Measurements from ENCODE around the gene B4GALNT3.
A peak's percentile ranks its signal among the peaks of the same experiment; 100 is the strongest.

Gene B4GALNT3

DNA sequence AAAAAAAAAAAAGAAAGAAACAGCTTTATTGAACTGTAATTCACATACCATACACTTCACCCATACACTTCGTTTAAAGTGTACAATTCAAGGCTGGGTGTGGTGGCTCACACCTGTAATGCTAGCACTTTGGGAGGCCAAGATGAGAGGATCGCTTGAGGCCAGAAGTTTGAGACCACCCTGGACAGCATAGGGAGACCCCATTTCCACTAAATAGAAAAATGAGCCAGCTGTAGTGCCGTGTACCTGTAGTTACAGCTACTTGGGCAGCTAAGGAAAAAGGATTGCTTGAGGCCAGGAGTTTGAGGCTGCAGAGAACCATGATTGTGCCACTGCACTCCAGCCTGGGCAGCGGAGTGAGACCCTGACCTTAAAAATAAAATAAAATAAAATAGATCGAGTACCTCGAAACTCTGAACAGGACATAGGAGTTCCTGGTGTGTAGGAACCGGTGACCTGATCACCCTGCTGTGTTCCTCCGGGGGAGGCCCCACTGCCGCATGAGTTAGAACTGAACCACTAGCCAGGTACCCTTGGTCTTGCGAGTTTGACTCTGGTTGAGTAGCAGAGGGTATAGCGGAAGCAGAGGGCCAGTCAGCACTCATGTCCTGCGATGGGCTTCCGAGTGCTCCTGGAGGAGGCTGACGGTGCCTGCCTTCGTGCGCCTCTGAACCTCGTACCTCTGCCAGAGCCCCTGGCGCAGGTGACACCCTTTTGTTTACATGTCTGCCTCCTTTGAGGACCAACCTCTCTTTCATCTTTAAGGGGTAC, 80.0 kb downstream of the B4GALNT3 start:
- DNase-seq (ENCODE audit: low read depth): no peak

DNA sequence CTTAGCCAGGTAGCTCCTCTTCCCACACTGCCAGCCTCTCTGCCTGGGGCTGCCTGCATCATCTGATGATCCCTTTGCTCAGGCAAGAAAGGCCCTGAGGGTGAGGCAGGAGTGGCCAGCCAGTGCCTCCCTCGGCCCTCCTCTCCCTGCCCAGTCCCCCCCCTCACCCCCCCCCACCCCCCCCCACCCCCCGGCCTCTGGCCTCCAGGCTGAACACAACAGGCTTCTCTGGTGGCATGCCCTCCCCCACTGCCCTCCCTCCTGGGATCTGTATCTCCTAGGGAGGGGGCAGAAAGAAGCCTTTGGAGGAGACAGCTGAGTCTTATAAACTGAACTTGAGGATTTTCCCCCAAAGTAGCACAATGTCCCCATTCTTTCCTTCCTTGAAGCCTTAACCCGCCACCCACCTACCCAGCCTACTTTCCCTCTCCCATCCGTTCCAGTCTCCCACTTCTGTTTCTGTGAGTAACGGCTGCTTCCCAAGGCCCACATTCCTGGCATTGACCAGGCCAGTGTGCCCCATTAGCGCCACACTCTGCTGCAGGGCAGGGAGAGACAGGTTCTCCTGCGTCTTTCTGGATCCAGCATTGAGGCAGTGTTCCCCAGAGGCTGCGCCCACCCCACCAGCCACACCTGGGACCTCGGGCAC, 82.1 kb downstream of the B4GALNT3 start:
- DNase-seq (ENCODE audit: low read depth): no peak

DNA sequence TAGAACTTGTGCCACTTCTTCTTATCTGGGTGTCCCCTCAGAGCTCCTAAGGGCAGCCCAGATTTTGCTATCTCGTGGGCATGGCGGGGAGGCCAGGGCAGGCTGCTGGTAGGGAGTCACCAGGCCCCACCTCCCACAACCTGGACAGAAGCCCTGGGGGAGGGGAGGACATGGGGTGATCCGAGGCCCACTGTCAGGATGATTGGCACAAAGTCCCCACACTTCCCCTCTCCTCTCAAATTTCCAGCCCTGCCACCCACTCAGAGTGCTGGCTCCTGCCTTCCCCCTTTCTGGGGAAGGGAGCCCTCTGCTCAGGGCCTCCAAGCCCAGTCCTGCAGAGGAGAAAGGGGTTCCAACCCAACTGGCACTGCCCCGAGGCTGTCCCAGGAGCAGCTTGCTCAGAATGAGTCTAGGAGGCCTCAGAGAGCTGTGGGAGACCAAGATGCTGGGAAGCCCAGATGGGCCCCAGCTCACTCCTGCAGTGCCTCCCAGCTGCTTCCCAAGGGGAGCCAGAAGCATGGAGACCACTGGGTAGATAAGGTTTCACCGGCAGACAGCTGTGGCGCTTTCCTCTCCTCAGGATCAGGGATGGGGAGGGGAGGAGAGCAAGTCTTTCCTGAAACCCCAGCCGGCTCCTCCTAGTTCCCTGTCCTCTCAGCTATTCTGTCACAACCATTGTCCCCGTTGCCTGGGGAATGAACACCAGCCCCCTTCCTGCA, 82.8 kb downstream of the B4GALNT3 start:
- DNase-seq (ENCODE audit: low read depth): no peak

DNA sequence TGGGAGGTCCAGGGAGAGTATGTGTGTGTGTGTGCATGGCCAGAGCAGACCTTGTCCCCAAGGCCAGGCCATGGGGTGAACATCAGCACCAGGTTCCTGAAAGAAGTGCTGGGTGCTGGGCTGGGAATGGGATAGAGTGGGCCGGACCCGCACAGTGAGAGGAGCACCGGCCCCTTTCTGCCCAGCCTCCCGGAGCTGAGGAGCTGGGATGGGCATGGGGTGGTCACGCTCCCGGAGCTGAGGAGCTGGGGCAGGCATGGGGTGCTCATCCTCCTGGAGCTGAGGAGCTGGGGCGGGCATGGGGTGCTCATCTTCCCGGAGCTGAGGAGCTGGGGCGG, 83.3 kb downstream of the B4GALNT3 start:
- no peak for DNase-seq (ENCODE audit: low read depth)

DNA sequence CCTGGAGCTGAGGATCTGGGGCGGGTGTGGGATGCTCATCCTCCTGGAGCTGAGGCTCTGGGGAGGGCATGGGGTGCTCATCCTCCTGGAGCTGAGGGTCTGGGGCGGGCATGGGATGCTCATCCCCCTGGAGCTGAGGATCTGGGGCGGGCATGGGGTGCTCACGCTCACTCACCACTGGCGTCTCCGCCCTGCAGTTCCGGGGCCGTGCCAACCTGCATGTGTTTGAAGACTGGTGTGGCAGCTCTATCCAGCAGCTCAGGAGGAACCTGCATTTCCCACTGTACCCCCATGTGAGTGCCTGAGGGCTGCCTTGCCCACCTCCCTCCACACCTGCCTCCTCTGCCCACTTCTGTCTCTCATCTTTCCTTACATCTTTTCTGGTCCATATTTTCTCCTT, 84.4 kb downstream of the B4GALNT3 start:
- DNase-seq (ENCODE audit: low read depth): no peak

DNA sequence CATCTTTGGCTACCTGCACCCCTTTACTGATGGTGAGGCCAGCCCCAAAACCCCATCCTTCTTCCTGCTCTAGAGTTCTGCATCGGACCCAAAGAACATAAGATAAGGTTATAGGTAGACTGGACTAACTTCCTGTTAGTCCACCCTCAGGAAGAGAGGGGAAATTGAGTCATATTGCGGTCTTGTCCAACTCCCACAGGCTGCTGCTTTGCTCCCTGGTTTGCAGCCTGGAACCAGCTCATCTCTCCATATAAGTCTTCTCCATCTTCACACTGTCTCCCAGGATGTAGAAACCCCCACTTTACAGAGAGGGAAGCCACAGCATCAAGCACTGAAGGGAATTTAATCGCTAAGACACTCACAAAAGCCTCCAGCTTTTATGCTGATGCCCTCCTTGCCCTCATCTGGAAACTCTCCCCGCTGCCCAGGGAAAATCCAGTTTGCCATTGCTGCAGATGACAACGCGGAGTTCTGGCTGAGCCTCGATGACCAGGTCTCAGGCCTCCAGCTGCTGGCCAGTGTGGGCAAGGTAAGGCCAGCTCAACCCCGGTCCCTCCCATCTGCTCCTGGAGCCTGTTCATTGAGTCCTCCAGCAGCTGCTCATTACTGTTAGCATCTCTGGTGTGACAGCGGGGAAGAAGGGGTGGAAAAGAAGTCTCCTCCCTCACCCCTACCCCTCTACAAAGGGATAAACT, 85.3 kb downstream of the B4GALNT3 start:
- no peak for DNase-seq (ENCODE audit: low read depth)

DNA sequence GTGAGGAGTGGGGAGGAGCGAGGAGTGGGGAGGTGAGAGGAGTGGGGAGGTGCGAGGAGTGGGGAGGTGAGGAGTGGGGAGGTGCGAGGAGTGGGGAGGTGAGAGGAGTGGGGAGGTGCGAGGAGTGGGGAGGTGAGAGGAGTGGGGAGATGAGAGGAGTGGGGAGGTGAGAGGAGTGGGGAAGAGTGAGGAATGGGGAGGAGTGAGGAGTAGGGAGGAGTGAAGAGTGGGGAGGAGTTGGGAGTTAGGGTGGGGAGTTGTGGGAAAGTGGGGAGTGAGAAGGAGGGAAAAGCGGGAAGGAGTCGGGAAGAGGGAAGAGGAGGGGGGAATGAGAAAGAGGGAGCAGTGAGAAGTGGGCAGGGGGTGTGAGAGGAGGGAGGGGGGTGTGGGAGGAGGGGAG, 86.1 kb downstream of the B4GALNT3 start:
- DNase-seq (ENCODE audit: low read depth): no peak

DNA sequence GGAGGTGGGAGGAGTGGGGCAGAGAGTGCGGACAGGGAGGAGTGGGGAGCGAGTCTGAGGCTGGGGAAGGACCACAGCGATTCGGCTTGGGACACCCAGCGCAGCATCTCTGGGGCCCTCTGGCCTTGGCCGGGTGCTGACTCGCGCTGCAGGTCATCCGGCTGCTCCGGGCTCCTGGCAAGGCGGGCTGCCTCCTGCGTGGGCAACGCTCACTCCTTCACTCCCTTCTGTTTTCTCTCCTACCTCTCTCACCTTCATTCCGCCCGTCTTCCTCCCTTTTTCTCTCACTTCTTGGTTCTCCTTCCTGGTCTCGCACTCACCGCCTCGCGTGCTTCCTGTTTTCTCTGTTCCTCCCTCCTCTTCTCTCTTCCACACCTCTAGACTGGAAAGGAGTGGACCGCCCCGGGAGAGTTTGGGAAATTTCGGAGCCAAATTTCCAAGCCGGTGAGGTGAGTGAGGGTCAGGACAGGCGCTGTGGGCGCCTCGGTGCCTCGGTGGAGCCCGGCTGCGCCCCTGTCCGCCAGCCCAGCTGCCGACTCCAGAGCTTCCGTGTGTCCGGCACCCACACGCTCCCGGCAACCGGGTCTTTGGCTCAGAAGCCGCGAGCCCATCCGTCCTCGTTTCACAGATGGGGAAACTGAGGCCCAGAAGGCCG, 86.7 kb downstream of the B4GALNT3 start:
- no peak for DNase-seq (ENCODE audit: low read depth)

DNA sequence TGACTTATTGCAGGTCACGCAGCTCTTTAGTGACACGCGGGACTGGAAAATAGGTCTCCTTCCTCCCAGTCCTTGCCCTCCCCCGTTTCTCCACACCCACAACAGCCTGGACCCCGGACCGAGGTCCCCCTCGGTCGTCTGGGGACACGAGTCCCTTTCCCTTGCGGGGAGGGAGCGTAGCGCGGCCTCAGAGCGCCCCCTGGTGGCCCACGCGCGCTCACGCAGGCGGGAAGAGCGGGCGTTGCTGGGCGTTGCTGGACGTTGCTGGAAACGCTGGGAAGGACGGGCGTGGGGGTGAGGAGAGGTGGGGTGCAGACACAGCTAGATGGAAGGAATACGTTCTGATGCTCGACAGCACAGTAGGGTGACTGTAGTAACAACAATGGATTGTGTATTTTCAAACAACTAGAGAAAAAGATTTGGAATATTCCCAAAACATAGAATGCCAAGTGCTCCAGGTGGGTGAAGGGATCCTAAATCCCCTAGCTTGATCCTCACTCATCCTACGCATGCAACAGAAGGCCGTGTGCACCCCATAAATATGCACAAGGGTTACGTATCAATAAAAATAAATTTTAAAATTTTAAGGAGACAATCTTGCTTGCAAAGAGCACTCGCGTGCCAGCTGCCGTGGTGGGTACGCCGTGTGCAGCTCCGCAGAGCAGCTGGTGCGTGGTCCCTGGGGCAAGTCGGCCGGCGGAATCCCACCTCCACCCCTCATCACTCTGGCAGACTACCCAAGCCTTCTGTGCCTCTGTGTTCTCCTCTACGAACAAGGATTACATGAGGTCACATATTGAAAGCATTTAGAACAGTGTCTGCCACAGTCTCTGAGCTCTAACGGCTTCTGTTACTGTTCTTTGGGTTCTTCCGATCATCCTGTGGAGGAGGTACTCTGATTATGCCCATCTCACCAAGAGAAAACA, 87.4 kb downstream of the B4GALNT3 start:
- peak; percentile 61 for DNase-seq (ENCODE audit: low read depth)

DNA sequence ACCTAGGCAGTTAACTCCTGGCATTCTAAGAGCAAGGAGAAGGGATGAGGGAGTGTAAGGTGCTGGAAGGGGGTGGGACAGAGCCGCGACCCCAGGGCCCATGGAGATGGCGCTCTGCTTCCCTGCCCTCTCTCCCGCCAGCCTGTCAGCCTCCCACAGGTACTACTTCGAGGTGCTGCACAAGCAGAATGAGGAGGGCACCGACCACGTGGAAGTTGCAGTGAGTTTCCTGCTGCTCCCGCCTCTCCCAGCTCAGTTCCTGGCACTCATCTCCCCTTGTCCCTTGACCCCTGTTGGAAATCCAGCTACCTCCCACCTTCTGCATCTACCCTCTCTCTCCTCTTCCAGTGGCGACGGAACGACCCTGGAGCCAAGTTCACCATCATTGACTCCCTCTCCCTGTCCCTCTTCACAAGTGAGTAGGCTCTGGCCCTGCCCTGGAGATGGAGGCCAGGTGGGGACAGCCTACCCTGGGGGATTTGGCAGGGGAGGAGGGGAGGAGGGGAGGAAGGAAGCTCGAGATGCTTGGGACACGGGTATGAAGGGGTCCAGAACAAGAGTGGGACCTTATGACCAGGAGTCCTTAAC, 88.2 kb downstream of the B4GALNT3 start:
- DNase-seq (ENCODE audit: low read depth): no peak

DNA sequence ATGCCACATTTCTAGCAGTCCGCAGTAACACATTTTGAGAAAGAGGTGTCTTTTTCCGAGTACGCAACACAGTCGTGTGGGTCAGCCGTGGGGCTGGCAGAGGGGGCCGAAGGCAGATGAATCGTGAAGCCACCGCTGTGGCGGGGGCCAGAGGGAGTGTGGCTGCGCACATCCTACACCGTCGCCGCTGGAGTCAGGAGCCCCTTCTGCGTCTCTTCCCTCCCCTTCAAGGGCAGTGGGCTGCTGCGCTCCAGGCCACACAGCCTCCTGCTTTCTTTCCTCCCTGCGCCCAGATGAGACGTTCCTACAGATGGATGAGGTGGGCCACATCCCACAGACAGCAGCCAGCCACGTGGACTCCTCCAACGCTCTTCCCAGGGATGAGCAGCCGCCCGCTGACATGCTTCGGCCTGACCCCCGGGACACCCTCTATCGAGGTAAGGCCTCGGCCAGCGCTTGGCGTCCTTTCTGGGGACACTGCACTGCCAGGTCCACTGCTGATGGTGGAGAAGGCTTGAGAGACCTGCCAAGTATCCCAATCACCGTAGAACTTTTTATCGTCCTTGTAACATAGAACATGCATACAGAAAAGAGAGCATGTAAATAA, 89.8 kb downstream of the B4GALNT3 start:
- DNase-seq (ENCODE audit: low read depth): no peak

DNA sequence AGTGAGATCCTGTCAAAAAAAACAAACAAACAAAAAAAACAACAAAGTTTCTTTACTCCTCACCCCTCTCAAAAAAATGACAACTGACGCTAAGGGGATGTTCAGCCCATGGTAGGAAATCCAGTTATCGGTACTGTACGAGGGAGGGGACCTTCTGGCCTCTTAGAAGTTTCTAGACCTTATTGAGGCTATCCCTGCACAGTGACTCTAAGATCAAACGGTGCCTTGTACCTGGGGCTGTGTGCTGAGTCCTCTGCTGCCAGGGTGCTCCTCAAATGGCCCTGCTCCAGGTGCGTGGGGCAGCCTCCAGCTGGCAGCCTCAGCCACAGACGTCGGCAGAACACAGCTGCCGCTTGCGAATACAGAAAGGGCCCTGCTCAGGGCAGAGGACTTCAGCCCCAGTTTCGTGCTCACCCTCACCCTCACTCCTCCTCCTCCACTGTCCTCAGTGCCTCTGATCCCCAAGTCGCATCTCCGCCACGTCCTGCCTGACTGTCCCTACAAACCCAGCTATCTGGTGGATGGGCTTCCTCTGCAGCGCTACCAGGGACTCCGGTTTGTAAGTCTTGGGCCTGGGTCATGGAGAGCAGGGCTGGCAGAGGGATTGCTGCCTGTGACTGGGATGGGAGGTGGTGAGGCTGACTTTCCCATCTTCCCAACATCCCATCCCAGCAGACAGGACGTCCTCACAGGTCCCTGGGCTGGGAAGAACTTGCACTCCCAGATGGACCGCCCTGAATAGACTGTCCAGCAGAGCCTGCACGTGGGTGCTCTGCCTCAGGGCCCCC, 90.9 kb downstream of the B4GALNT3 start:
- DNase-seq (ENCODE audit: low read depth): no peak

DNA sequence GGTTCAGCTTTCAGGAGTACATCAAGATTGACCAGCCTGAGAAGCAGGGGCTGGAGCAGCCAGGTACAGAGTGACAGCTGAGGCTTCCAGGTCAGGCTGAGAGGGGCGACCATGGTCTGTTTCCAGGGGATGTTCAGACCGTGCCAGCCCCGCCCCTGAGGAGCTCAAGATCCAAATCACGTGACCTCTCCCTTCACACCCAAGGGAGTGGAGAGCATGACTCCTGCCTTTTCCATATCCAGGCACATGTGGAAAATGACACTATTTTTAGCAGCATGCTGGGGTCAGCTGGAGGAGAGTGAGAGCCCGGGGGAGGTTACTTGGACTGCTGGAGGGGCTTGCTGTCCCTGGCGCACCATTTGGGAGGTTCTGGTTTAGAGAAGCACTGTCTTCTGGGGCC, 92.7 kb downstream of the B4GALNT3 start:
- DNase-seq (ENCODE audit: low read depth): peak; percentile 38

DNA sequence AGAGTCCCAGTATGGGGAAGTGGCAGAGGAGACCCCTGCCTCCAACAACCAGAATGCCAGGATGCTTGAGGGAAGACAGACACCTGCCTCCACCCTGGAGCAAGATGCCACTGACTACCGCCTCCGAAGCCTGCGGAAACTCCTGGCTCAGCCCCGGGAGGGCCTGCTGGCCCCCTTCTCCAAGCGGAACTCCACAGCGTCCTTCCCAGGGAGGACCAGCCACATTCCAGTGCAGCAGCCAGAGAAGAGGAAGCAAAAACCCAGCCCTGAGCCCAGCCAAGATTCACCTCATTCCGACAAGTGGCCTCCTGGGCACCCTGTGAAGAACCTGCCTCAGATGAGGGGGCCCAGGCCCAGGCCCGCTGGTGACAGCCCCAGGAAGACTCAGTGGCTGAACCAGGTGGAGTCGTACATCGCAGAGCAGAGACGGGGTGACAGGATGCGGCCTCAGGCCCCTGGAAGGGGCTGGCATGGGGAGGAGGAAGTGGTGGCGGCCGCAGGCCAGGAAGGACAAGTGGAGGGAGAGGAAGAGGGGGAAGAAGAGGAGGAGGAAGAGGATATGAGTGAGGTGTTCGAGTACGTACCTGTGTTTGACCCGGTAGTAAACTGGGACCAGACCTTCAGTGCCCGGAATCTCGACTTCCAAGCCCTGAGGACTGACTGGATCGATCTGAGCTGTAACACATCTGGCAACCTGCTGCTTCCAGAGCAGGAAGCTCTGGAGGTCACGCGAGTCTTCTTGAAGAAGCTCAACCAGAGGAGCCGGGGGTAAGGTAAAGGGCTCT, 93.7 kb downstream of the B4GALNT3 start:
- DNase-seq (ENCODE audit: low read depth): no peak

DNA sequence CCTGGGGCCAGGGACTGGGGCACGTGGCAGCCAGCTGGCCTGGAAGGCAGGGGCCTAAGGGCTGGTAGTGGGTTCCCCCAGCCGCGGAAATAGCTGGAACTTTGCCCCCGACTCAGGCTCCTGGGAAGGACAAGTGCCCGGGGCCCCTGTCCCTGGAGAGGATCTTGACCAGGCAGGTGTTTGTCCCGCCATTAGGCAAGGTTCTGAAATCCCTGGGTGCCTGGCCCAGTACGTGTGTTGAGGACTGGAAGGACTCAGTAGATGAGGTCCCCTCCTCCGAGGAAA, 94.2 kb downstream of the B4GALNT3 start:
- DNase-seq (ENCODE audit: low read depth): no peak

DNA sequence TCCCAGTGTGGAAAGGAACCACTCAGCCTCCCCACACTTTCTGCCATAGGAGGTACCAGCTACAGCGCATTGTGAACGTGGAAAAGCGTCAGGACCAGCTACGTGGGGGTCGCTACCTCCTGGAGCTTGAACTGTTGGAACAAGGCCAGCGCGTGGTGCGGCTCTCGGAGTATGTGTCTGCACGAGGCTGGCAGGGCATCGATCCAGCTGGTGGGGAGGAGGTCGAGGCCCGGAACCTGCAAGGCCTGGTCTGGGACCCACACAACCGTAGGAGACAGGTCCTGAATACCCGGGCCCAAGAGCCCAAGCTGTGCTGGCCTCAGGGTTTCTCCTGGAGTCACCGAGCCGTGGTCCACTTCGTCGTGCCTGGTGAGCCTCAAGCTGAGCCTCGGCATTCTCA, 96.8 kb downstream of the B4GALNT3 start:
- no peak for DNase-seq (ENCODE audit: low read depth)

DNA sequence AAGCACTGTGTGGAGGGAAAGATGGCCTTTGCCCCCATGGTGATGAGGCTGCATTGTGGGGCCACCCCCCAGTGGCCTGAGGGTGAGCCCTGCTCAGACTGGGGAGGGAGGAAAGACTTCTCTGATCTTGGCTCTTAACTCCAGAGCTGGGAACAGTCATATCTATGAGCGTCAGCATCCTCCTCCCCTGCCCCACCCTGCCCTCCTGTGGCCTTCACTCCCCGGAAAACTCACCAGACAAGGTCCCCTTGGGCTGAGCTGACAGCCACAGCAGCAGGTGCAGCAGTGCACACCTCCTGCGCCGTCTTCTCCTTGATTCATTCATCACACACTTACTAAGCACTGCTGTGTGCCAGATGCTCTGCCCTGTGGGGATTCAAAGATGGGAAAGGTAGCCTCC, 98.8 kb downstream of the B4GALNT3 start:
- no peak for DNase-seq (ENCODE audit: low read depth)

DNA sequence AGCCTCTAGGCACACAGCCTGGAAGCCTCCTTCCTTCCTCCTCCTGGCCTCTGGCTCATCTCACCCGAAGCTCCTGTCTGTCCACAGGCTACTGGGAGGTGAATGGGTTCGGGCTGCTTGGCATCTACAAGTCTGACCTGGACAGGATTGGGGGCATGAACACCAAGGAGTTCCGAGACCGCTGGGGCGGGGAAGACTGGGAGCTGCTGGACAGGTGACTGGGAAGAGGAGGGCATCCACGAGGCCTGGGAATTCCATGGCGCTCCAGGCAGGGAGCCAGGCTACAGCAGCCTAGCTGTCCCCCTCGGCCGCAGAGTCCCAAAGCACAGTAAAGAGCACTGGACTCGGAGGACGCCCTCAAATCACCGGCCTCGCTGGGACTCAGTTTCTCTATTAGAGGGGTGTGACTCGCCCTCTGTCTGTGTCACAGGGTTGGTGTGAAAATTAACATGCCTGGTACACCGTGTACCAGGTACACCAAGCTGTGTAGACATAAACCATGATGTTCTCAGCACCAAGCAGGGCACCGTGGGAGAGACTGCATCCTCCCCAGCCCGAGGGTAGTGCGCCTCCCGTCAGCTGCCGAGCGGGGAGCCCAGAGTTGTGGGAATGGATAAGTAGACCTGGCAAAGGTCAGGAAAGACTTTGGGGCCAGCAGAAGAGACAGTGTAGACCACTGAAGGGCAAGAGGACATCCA, 99.6 kb downstream of the B4GALNT3 start:
- DNase-seq (ENCODE audit: low read depth): no peak

Measured in EH (cell line).